Hematopoietic multipotent progenitor cell (in vitro differentiated cells): ENCODE measurements around the gene OR2AT4. TPM values are rescaled to one million over a fixed set of nuclear protein-coding genes. Genes with fewer than 3 reads are reported as not detected.
"Not testable (repeated sequence)": the region's sequence is repeated elsewhere in the genome, so short reads cannot be mapped to it uniquely, and the experiment has no call there.

Experiments used
- DNase-seq, 3 donors: peaks; one replicate each; pipeline ENCODE4 v3.0.0-alpha.2; 2011 to 2015; ENCODE audit warnings: low read depth in 2 of 3, low spot score in 2 of 3
- total RNA-seq: library from RNA; depleted of rRNA; stranded (reverse); fragments of >200 nt; gene quantifications from one replicate; pipeline ENCODE4 v1.2.3, GENCODE V29; 2012

The OR2AT4 gene
- total RNA-seq, 1 donor: under 0.01 TPM

GRCh38 chr11:75105462-75105925 is 8.8 kb upstream of the OR2AT4 start:
- DNase-seq: no peak

GRCh38 chr11:75103380-75104026 is 6.8 kb upstream of the OR2AT4 start:
- DNase-seq: no peak

- DNase-seq: no peak
Measured at GRCh38 chr11:75101424-75102128, 4.9 kb upstream of the OR2AT4 start.

GRCh38 chr11:75100314-75100713 is 3.6 kb upstream of the OR2AT4 start:
- peak in 2 of 3 donors; percentile 15 to 20 for DNase-seq

GRCh38 chr11:75099635-75100034 is 3.0 kb upstream of the OR2AT4 start:
- no peak for DNase-seq

GRCh38 chr11:75098835-75099439 is 2.3 kb upstream of the OR2AT4 start:
- not testable (repeated sequence) for DNase-seq

GRCh38 chr11:75098181-75098580 is 1.5 kb upstream of the OR2AT4 start:
- not testable (repeated sequence) for DNase-seq

- DNase-seq: no peak
Measured at GRCh38 chr11:75097173-75097557, 489 bp upstream of the OR2AT4 start.

- not testable (repeated sequence) for DNase-seq
Measured at GRCh38 chr11:75094382-75094781, 2.3 kb downstream of the OR2AT4 start.

GRCh38 chr11:75090671-75091177 is 6.0 kb downstream of the OR2AT4 start:
- DNase-seq: no peak

GRCh38 chr11:75087319-75088305 is 9.1 kb downstream of the OR2AT4 start:
- DNase-seq: no peak

GRCh38 chr11:75084883-75085282 is 11.8 kb downstream of the OR2AT4 start:
- DNase-seq: no peak

- no peak for DNase-seq
Measured at GRCh38 chr11:75083217-75083605, 13.5 kb downstream of the OR2AT4 start.

- no peak for DNase-seq
Measured at GRCh38 chr11:75082601-75083216, 14.0 kb downstream of the OR2AT4 start.

- DNase-seq: no peak
Measured at GRCh38 chr11:75079546-75079945, 17.1 kb downstream of the OR2AT4 start.

- DNase-seq: no peak
Measured at GRCh38 chr11:75078233-75078632, 18.4 kb downstream of the OR2AT4 start.

- DNase-seq: no peak
Measured at GRCh38 chr11:75077316-75077715, 19.4 kb downstream of the OR2AT4 start.

GRCh38 chr11:75076671-75077070 is 20.0 kb downstream of the OR2AT4 start:
- DNase-seq: no peak

GRCh38 chr11:75073459-75074190 is 23.1 kb downstream of the OR2AT4 start:
- DNase-seq: peak in 1 of 3 donors; percentile 2
